ENCODE data around the gene SURF4. TPM values are rescaled to one million over a fixed set of nuclear protein-coding genes. Genes with fewer than 3 reads are reported as not detected.

Gene SURF4
- total and polyA plus RNA-seq, 2 donors (not counting 1 experiment from before 2014, with no cell fraction given): 34.7 to 43.8 TPM

- no peak overlapping the region for H3K9ac ChIP-seq (ENCODE audit: low read length)
- H2AFZ ChIP-seq (ENCODE audit: insufficient read depth, low read depth, low read length, poor library complexity, severe bottlenecking): no peak overlapping the region
- ChIA-PET POLR2A (no interaction called here), CTCF (interaction anchor here (0.7 to 4.8 kb wide), 4 partner anchors 26 to 216 kb away, joined by 3 to 34 read pairs (median 3); partner anchors contain the start of gene STKLD1)
- ATAC-seq (ENCODE audit: low read depth): no peak
- H4K20me1 ChIP-seq (ENCODE audit: control insufficient read depth, insufficient read depth, low read length, poor library complexity, severe bottlenecking): peaks cover 38% of the 10 kb centered on the region
- H3K79me2 ChIP-seq (ENCODE audit: control insufficient read depth, insufficient read depth, low read length): peaks cover 5% of the 10 kb centered on the region
- H3K27ac ChIP-seq (ENCODE audit: low read length in 2 of 2): no peak overlapping the region
- no peaks in the 10 kb centered on the region for H3K9me3 Mint-ChIP-seq (ENCODE audit: insufficient read depth)
- no peak overlapping the region for H3K4me3 ChIP-seq (ENCODE audit: control extremely low read depth in 1 of 5, extremely low read depth in 1 of 5, insufficient read depth in 1 of 5, low read depth in 2 of 5, low read length in 4 of 5)
- peaks cover 2% of the 10 kb centered on the region for H3K4me1 Mint-ChIP-seq
- TF ChIP-seq CTCF (IDR thresholded peaks at IDR 0.05) (no peak), EZH2 (IDR thresholded peaks at IDR 0.05; ENCODE audit: borderline replicate concordance, insufficient read depth, low read depth, low read length, poor library complexity, severe bottlenecking) (no peak)
- H3K4me1 ChIP-seq (ENCODE audit: control insufficient read depth in 2 of 2, insufficient read depth in 2 of 2, low read length in 2 of 2): peaks cover 0 to 2% of the 10 kb centered on the region in 2 donors
- 70% methylated on average over 6 of the region's 7 CpGs for WGBS (ENCODE audit: insufficient coverage)
- peaks cover 0 to 35% of the 10 kb centered on the region in 2 experiments for H3K36me3 ChIP-seq (replicated peaks in 1 of 2; ENCODE audit: control extremely low read depth in 1 of 2, control insufficient read depth in 1 of 2, extremely low read depth in 1 of 2, insufficient read depth in 2 of 2, low read length in 1 of 2)
- H3K27me3 Mint-ChIP-seq: no peaks in the 10 kb centered on the region
- intact Hi-C loops (cut with micrococcal nuclease): no loop called here
- DNase-seq: no peak
- no peak overlapping the region for H3K4me3 Mint-ChIP-seq
- H3K9me3 ChIP-seq (ENCODE audit: control extremely low read depth in 1 of 3, control insufficient read depth in 2 of 3, insufficient read depth in 1 of 3, low read length in 2 of 3): no peaks in the 10 kb centered on the region
- H3K27me3 ChIP-seq (replicated peaks in 1 of 4; ENCODE audit: control extremely low read depth in 1 of 4, control insufficient read depth in 3 of 4, insufficient read depth in 4 of 4, low read length in 3 of 4): no peaks in the 10 kb centered on the region
- H3K4me2 ChIP-seq (replicated peaks; ENCODE audit: low read depth, low read length, poor library complexity, severe bottlenecking): no peak overlapping the region
- no peak overlapping the region for H3K27ac Mint-ChIP-seq
Measured at GRCh38 chr9:133402689-133403088, 26.8 kb upstream of the SURF4 start.

- ATAC-seq (ENCODE audit: low read depth) (no peak), DNase-seq (no peak)
- Histone ChIP-seq H3K36me3 (replicated peaks in 1 of 2; ENCODE audit: control extremely low read depth in 1 of 2, control insufficient read depth in 1 of 2, extremely low read depth in 1 of 2, insufficient read depth in 2 of 2, low read length in 1 of 2) (peaks cover 0 to 25% of the 10 kb centered on the region in 2 experiments), H3K4me1 (ENCODE audit: control insufficient read depth in 2 of 2, insufficient read depth in 2 of 2, low read length in 2 of 2) (no peaks in the 10 kb centered on the region), H3K4me3 (ENCODE audit: control extremely low read depth in 1 of 5, extremely low read depth in 1 of 5, insufficient read depth in 1 of 5, low read depth in 2 of 5, low read length in 4 of 5) (no peak overlapping the region), H4K20me1 (ENCODE audit: control insufficient read depth, insufficient read depth, low read length, poor library complexity, severe bottlenecking) (peaks cover 36% of the 10 kb centered on the region), H3K9ac (ENCODE audit: low read length) (no peak overlapping the region), H3K9me3 (ENCODE audit: control extremely low read depth in 1 of 3, control insufficient read depth in 2 of 3, insufficient read depth in 1 of 3, low read length in 2 of 3) (no peaks in the 10 kb centered on the region), H3K27me3 (replicated peaks in 1 of 4; ENCODE audit: control extremely low read depth in 1 of 4, control insufficient read depth in 3 of 4, insufficient read depth in 4 of 4, low read length in 3 of 4) (no peaks in the 10 kb centered on the region), H3K4me2 (replicated peaks; ENCODE audit: low read depth, low read length, poor library complexity, severe bottlenecking) (no peak overlapping the region), H3K27ac (ENCODE audit: low read length in 2 of 2) (no peak overlapping the region), H3K79me2 (ENCODE audit: control insufficient read depth, insufficient read depth, low read length) (peaks cover 4% of the 10 kb centered on the region), H2AFZ (ENCODE audit: insufficient read depth, low read depth, low read length, poor library complexity, severe bottlenecking) (no peak overlapping the region)
- Mint-ChIP-seq H3K9me3 (ENCODE audit: insufficient read depth) (no peaks in the 10 kb centered on the region), H3K4me3 (no peak overlapping the region), H3K4me1 (no peaks in the 10 kb centered on the region), H3K27ac (no peak overlapping the region), H3K27me3 (no peaks in the 10 kb centered on the region)
- TF ChIP-seq EZH2 (IDR thresholded peaks at IDR 0.05; ENCODE audit: borderline replicate concordance, insufficient read depth, low read depth, low read length, poor library complexity, severe bottlenecking) (no peak), CTCF (IDR thresholded peaks at IDR 0.05) (no peak)
- ChIA-PET POLR2A (no interaction called here), CTCF (interaction anchor here (1.3 kb wide), 1 partner anchor 215 kb away, joined by 4 read pairs; no protein-coding TSS in a partner anchor)
- intact Hi-C loops (cut with micrococcal nuclease): no loop called here
- 76% methylated on average over 5 of the region's 6 CpGs for WGBS (ENCODE audit: insufficient coverage)
Measured at GRCh38 chr9:133401588-133401987, 25.7 kb upstream of the SURF4 start.
